Hair follicle dermal papilla cell (primary cell): Measurements from ENCODE around the gene SLC39A8. TPM values are rescaled to one million over a fixed set of nuclear protein-coding genes. Genes with fewer than 3 reads are reported as not detected.

Experiments used
- small RNA-seq: library from RNA; depleted of rRNA; stranded (forward); fragments of <200 nt; gene quantifications from one replicate; pipeline ENCODE3, GENCODE V24; 2012
- total RNA-seq: library from RNA; depleted of rRNA; stranded (reverse); fragments of >200 nt; gene quantifications from 2 replicates; pipeline ENCODE4 v1.2.3, GENCODE V29; 2012

Gene SLC39A8
- total RNA-seq: 31.9 and 86.6 TPM in 2 replicates

DNA sequence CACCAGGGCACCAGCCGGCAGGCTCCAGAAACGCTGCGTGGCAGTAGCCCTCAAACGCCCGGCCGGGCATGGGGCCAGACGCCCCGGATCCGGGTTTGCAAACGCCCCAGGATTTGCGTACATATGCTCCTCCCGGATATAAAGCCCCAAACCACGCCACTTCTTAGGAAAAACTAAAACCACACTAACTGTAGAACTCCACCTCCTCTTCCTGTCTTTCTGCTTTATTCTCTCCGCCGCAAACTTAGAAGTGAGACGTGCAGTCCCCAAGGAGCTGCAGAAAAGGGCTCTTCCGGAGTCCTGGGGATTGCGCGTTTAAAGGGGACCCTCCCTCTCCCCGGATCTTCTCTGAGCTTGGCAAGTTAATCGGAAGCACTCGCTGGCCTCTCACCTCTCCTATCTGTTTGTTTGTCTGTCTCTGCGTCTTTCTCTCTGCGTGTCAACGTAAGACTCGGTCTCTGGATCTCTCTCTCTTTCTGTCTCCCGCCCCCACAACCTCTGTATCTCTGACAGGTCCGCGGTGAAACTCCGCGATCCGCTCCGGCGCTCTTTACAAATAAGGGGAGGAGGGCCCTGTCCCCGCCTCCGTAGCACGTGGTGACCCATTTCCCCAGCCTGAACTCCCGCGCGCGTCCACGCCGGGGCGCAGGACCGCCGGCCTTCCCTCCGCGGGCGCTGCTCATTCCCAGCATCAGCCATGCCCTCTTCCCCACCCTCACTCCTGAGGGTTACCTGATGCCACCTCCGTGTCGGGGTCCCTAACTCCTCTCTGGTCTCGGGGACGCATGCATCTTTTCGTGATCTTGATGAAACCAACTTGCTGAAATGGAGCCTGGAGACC lies at the start of gene SLC39A8:
TSS of gene SLC39A8 (minus strand) at position 529 of the 841 bp plus-strand sequence. CDS start 820 bp downstream, outside the sequence.

Small RNA genes within 50 kb of the gene (small RNA-seq; reads per million reads assigned to genes)
- not detected for gene RN7SL728P

Other genes starting within 250 kb of the SLC39A8 start
- 41.0 and 47.9 TPM in 2 replicates for gene NFKB1, start 155.9 kb upstream of the SLC39A8 start, total RNA-seq